Measurements from ENCODE around the gene MORC2. TPM values are rescaled to one million over a fixed set of nuclear protein-coding genes. Genes with fewer than 3 reads are reported as not detected.

The MORC2 gene
- total RNA-seq, 1 experiment from 2014 or later, result 36.1 TPM

DNA sequence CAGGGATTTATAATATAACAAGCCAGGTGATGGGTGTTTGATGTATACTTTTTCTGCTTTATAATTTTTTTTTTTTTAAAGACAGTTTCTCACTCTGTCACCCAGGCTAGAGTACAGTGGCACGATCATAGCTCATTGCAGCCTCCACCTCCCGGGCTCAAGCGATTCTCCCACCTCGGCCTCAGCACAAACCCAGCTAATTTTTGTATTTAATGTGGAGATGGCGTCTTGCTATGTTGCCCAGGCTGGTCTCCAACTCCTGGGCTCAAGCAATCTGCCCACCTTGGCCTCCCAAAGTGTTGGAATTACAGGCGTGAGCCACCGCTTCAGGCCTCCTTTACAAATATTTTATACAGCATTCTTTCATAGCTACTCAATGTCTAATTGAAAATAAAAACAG, 48.6 kb downstream of the MORC2 start:
- peaks cover 7% of the 10 kb centered on the region for H3K36me3 Mint-ChIP-seq (ENCODE audit: insufficient read depth, unreplicated experiment)
- POLR2A ChIA-PET, result interaction anchor here (0.5 to 3.5 kb wide), 7 partner anchors 9 to 292 kb away, joined by 3 to 27 read pairs (median 3); no protein-coding TSS in a partner anchor

DNA sequence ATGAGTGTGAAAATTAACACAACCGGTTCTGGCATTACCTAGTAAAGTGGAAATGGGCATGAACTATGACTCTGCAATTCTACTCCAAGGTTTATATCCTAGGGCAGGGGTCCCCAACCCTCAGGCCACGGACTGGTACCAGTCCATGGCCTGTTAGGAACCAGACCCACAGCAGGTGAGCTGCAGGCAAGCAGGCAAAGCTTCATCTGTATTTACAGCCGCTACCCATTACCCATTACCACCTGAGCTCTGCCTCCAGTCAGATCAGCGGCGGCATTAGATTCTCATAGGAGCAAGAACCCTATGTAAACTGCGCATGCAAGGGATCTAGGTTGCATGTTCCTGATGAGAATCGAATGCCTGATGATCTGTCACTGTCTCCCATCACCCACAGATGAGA, 49.8 kb downstream of the MORC2 start:
- no TSS peak for BruUV-seq (replicated peaks)
- H3K4me3 Mint-ChIP-seq (ENCODE audit: unreplicated experiment), result no peak overlapping the region
- no peak overlapping the region for H3K27ac Mint-ChIP-seq (ENCODE audit: low read depth, unreplicated experiment)
- H3K4me1 Mint-ChIP-seq (ENCODE audit: insufficient read depth, unreplicated experiment), result no peaks in the 10 kb centered on the region
- ChIA-PET CTCF (interaction anchor here (0.9 to 11.3 kb wide), 5 partner anchors 11 to 569 kb away, joined by 3 to 167 read pairs (median 10); no protein-coding TSS in a partner anchor), POLR2A (interaction anchor here (3.5 kb wide), 1 partner anchor 155 kb away, joined by 27 read pairs; no protein-coding TSS in a partner anchor)
- TF ChIP-seq, protein P1, sequence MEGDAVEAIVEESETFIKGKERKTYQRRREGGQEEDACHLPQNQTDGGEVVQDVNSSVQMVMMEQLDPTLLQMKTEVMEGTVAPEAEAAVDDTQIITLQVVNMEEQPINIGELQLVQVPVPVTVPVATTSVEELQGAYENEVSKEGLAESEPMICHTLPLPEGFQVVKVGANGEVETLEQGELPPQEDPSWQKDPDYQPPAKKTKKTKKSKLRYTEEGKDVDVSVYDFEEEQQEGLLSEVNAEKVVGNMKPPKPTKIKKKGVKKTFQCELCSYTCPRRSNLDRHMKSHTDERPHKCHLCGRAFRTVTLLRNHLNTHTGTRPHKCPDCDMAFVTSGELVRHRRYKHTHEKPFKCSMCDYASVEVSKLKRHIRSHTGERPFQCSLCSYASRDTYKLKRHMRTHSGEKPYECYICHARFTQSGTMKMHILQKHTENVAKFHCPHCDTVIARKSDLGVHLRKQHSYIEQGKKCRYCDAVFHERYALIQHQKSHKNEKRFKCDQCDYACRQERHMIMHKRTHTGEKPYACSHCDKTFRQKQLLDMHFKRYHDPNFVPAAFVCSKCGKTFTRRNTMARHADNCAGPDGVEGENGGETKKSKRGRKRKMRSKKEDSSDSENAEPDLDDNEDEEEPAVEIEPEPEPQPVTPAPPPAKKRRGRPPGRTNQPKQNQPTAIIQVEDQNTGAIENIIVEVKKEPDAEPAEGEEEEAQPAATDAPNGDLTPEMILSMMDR (IDR thresholded peaks at IDR 0.05; ENCODE audit: unreplicated experiment), result no peak
- intact Hi-C loops (cut with micrococcal nuclease), result no loop called here
- peaks cover 8% of the 10 kb centered on the region for H3K9me3 Mint-ChIP-seq (ENCODE audit: unreplicated experiment)
- peaks cover 4% of the 10 kb centered on the region for H3K36me3 Mint-ChIP-seq (ENCODE audit: insufficient read depth, unreplicated experiment)
- no peaks in the 10 kb centered on the region for H3K27me3 Mint-ChIP-seq (ENCODE audit: insufficient read depth, unreplicated experiment)
- no peak for DNase-seq (ENCODE audit: unreplicated experiment)

More for the DNA sequence above, 48.6 kb downstream of the MORC2 start:
- TF ChIP-seq, protein P1 (IDR thresholded peaks at IDR 0.05; ENCODE audit: unreplicated experiment), result no peak
- no peak overlapping the region for H3K27ac Mint-ChIP-seq (ENCODE audit: low read depth, unreplicated experiment)
- no peaks in the 10 kb centered on the region for H3K27me3 Mint-ChIP-seq (ENCODE audit: insufficient read depth, unreplicated experiment)
- CTCF ChIA-PET, result interaction anchor here (0.6 to 11.3 kb wide), 70 partner anchors 9 to 730 kb away, joined by 3 to 167 read pairs (median 4); no protein-coding TSS in a partner anchor
- BruUV-seq (replicated peaks), result no TSS peak
- H3K9me3 Mint-ChIP-seq (ENCODE audit: unreplicated experiment), result peaks cover 8% of the 10 kb centered on the region
- intact Hi-C loops (cut with micrococcal nuclease), result loop anchor here (1.0 to 2.0 kb wide), 2 partner anchors 157 to 285 kb away; partner anchors contain the start of gene SLC35E4
- H3K4me1 Mint-ChIP-seq (ENCODE audit: insufficient read depth, unreplicated experiment), result no peaks in the 10 kb centered on the region
- DNase-seq (ENCODE audit: unreplicated experiment), result no peak
- H3K4me3 Mint-ChIP-seq (ENCODE audit: unreplicated experiment), result no peak overlapping the region

DNA sequence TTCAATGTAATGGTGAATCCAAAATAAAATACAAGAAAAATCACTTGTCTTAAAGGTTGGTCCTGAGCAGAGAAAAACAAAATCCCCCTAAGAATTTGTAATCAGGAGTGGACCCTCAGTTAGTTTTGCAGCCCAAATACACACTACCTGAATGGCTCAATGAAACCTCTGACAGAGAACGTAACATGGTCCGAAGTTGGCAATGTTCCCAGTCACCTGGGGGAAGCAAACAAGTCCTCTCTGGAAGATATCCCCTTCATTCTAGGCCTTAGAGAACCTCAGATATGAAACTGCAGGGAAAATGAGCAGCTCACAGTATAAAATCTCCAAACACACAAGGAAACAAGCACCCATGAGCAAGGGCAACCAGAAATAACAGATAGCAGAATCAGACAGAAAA, 58.2 kb downstream of the MORC2 start:
- CTCF ChIA-PET, result interaction anchor here (0.6 to 2.7 kb wide), 3 partner anchors 9 to 173 kb away, joined by 3 to 13 read pairs (median 12); no protein-coding TSS in a partner anchor
- no peak for DNase-seq (ENCODE audit: unreplicated experiment)
- Mint-ChIP-seq H3K36me3 (ENCODE audit: insufficient read depth, unreplicated experiment) (peaks cover 20% of the 10 kb centered on the region), H3K9me3 (ENCODE audit: unreplicated experiment) (peaks cover 7% of the 10 kb centered on the region), H3K4me1 (ENCODE audit: insufficient read depth, unreplicated experiment) (no peaks in the 10 kb centered on the region), H3K27me3 (ENCODE audit: insufficient read depth, unreplicated experiment) (no peaks in the 10 kb centered on the region), H3K27ac (ENCODE audit: low read depth, unreplicated experiment) (no peak overlapping the region), H3K4me3 (ENCODE audit: unreplicated experiment) (no peak overlapping the region)
- BruUV-seq (replicated peaks), result no TSS peak
- TF ChIP-seq, protein P1 (IDR thresholded peaks at IDR 0.05; ENCODE audit: unreplicated experiment), result no peak
- POLR2A ChIA-PET, result interaction anchor here (0.7 kb wide), 1 partner anchor 58 kb away, joined by 3 read pairs; the partner anchor contains the start of gene MORC2
- intact Hi-C loops (cut with micrococcal nuclease), result no loop called here

DNA sequence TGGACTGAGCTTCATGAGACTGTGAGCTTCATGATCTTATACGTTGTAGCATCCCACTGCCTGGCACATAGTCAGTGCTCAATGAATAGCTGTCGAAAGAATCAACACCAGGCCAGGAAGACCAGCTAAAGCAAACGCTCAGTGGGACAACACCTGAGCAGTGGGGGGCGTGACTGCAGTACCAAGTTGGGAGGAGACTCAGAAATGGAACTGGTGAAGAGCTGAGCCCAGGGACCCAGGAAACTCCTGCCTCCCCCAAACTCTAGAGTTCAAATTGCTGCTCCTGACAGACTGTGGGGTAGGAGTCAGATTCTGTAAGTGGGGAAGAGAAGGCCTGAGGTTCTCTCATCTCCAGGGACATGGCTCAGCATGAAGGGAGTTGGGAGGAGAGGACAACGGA, 59.3 kb downstream of the MORC2 start:
- H3K4me3 Mint-ChIP-seq (ENCODE audit: unreplicated experiment), result no peak overlapping the region
- H3K27me3 Mint-ChIP-seq (ENCODE audit: insufficient read depth, unreplicated experiment), result no peaks in the 10 kb centered on the region
- ChIA-PET POLR2A (no interaction called here), CTCF (interaction anchor here (0.6 to 3.3 kb wide), 6 partner anchors 11 to 145 kb away, joined by 3 to 21 read pairs (median 3); no protein-coding TSS in a partner anchor)
- peaks cover 7% of the 10 kb centered on the region for H3K9me3 Mint-ChIP-seq (ENCODE audit: unreplicated experiment)
- BruUV-seq (replicated peaks), result no TSS peak
- H3K27ac Mint-ChIP-seq (ENCODE audit: low read depth, unreplicated experiment), result no peak overlapping the region
- DNase-seq (ENCODE audit: unreplicated experiment), result no peak
- intact Hi-C loops (cut with micrococcal nuclease), result no loop called here
- TF ChIP-seq, protein P1 (IDR thresholded peaks at IDR 0.05; ENCODE audit: unreplicated experiment), result no peak
- H3K4me1 Mint-ChIP-seq (ENCODE audit: insufficient read depth, unreplicated experiment), result no peaks in the 10 kb centered on the region
- peaks cover 24% of the 10 kb centered on the region for H3K36me3 Mint-ChIP-seq (ENCODE audit: insufficient read depth, unreplicated experiment)
